ENCODE results near the gene SPRYD7. TPM values are rescaled to one million over a fixed set of nuclear protein-coding genes. Genes with fewer than 3 reads are reported as not detected.

SPRYD7 gene
- total RNA-seq, 1 donor from 2014 or later, result 10.3 TPM

DNA sequence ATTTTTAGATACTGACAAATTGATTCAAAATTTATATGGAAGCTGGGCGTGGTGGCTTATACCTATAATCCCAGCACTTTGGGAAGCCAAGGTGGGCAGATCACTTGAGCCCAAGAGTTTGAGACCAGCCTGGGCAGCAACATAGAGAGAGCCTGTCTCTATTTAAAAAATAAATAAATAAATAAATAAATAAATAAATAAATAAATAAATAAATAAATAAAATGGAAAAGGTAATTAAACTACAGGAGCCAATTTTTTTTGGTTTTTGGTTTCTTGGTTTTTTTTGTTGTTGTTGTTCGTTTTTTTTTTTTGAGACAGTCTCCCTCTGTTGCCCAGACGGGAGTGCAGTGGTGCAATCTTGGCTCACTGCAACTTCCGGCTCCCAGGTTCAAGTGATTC, 31.3 kb upstream of the SPRYD7 start:
- H3K27me3 Mint-ChIP-seq (ENCODE audit: low read depth, unreplicated experiment), result no peaks in the 10 kb centered on the region
- Histone ChIP-seq H3K27ac (ENCODE audit: low read depth, low read length) (no peak overlapping the region), H3K4me2 (ENCODE audit: low read length) (no peak overlapping the region), H3K27me3 (ENCODE audit: insufficient read depth, low read length) (no peaks in the 10 kb centered on the region), H3K4me3 (ENCODE audit: insufficient read depth, low read depth, low read length) (no peak overlapping the region), H3K4me1 (ENCODE audit: insufficient read depth, low read length) (no peaks in the 10 kb centered on the region), H4K20me1 (ENCODE audit: insufficient read depth, low read length) (no peaks in the 10 kb centered on the region), H3K9ac (ENCODE audit: low read length) (no peak overlapping the region), H3K79me2 (ENCODE audit: insufficient read depth, low read length) (no peaks in the 10 kb centered on the region), H2AFZ (ENCODE audit: low read depth, low read length) (no peak overlapping the region), H3K36me3 (ENCODE audit: insufficient read depth, low read length) (no peaks in the 10 kb centered on the region), H3K9me3 (ENCODE audit: insufficient read depth, low read depth, low read length) (peaks cover 3% of the 10 kb centered on the region)
- H3K27ac Mint-ChIP-seq (ENCODE audit: unreplicated experiment), result no peak overlapping the region
- peaks cover 12% of the 10 kb centered on the region for H3K9me3 Mint-ChIP-seq (ENCODE audit: unreplicated experiment)
- peaks cover 4% of the 10 kb centered on the region for H3K36me3 Mint-ChIP-seq (ENCODE audit: low read depth, unreplicated experiment)
- no peak for TF ChIP-seq EZH2 (IDR thresholded peaks at IDR 0.05; ENCODE audit: insufficient read depth, low read length)
- TF ChIP-seq, protein P1, sequence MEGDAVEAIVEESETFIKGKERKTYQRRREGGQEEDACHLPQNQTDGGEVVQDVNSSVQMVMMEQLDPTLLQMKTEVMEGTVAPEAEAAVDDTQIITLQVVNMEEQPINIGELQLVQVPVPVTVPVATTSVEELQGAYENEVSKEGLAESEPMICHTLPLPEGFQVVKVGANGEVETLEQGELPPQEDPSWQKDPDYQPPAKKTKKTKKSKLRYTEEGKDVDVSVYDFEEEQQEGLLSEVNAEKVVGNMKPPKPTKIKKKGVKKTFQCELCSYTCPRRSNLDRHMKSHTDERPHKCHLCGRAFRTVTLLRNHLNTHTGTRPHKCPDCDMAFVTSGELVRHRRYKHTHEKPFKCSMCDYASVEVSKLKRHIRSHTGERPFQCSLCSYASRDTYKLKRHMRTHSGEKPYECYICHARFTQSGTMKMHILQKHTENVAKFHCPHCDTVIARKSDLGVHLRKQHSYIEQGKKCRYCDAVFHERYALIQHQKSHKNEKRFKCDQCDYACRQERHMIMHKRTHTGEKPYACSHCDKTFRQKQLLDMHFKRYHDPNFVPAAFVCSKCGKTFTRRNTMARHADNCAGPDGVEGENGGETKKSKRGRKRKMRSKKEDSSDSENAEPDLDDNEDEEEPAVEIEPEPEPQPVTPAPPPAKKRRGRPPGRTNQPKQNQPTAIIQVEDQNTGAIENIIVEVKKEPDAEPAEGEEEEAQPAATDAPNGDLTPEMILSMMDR (IDR thresholded peaks at IDR 0.05; ENCODE audit: insufficient read depth, low read depth, low read length), result no peak
- FAIRE-seq (no peak), DNase-seq (ENCODE audit: low read depth) (no peak)
- no peaks in the 10 kb centered on the region for H3K4me1 Mint-ChIP-seq (ENCODE audit: low read depth, unreplicated experiment)
- H3K4me3 Mint-ChIP-seq (ENCODE audit: unreplicated experiment), result no peak overlapping the region

GRCh38 chr13:49958321-49958720, 22.2 kb upstream of the SPRYD7 start:
- H3K79me2 ChIP-seq (ENCODE audit: insufficient read depth, low read length), result no peaks in the 10 kb centered on the region
- H3K9me3 Mint-ChIP-seq (ENCODE audit: unreplicated experiment), result peaks cover 5% of the 10 kb centered on the region
- H3K27me3 Mint-ChIP-seq (ENCODE audit: low read depth, unreplicated experiment), result no peaks in the 10 kb centered on the region
- H4K20me1 ChIP-seq (ENCODE audit: insufficient read depth, low read length), result no peaks in the 10 kb centered on the region
- no peaks in the 10 kb centered on the region for H3K36me3 ChIP-seq (ENCODE audit: insufficient read depth, low read length)
- H3K4me2 ChIP-seq (ENCODE audit: low read length), result no peak overlapping the region
- no peaks in the 10 kb centered on the region for H3K4me1 Mint-ChIP-seq (ENCODE audit: low read depth, unreplicated experiment)
- no peak overlapping the region for H3K27ac ChIP-seq (ENCODE audit: low read depth, low read length)
- H3K27ac Mint-ChIP-seq (ENCODE audit: unreplicated experiment), result no peak overlapping the region
- no peak for FAIRE-seq
- no peaks in the 10 kb centered on the region for H3K36me3 Mint-ChIP-seq (ENCODE audit: low read depth, unreplicated experiment)
- no peak overlapping the region for H3K9ac ChIP-seq (ENCODE audit: low read length)
- H3K4me3 ChIP-seq (ENCODE audit: insufficient read depth, low read depth, low read length), result no peak overlapping the region
- H3K4me1 ChIP-seq (ENCODE audit: insufficient read depth, low read length), result no peaks in the 10 kb centered on the region
- H3K27me3 ChIP-seq (ENCODE audit: insufficient read depth, low read length), result no peaks in the 10 kb centered on the region
- H2AFZ ChIP-seq (ENCODE audit: low read depth, low read length), result no peak overlapping the region
- DNase-seq (ENCODE audit: low read depth), result peak; percentile 20
- no peak for TF ChIP-seq EZH2 (IDR thresholded peaks at IDR 0.05; ENCODE audit: insufficient read depth, low read length)
- TF ChIP-seq, protein P1 (IDR thresholded peaks at IDR 0.05; ENCODE audit: insufficient read depth, low read depth, low read length), result no peak
- H3K9me3 ChIP-seq (ENCODE audit: insufficient read depth, low read depth, low read length), result no peaks in the 10 kb centered on the region
- H3K4me3 Mint-ChIP-seq (ENCODE audit: unreplicated experiment), result no peak overlapping the region

DNA sequence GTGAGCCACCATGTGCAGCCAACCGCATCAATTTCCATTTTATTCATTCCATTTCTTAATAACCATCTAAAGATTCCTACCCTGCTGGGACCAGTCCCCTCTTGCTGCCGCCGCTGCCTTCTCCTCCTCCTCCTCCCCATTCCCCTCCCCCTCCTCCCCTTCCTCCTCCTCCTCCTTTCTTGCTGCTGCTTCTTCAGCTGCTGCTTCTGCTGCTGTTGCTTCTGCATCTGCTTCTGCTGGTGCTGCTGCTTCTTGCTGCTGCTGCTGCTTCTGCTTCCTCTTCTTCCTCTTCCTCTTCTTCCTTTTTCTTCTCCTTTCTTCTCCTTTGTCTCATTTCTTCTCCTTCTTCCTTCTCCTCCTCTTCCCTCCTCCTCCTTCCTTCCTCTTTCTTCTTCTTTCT, 20.0 kb upstream of the SPRYD7 start:
- FAIRE-seq, result no peak
- TF ChIP-seq, protein P1 (IDR thresholded peaks at IDR 0.05; ENCODE audit: insufficient read depth, low read depth, low read length), result no peak
- TF ChIP-seq EZH2 (IDR thresholded peaks at IDR 0.05; ENCODE audit: insufficient read depth, low read length), result no peak
- Mint-ChIP-seq H3K4me1 (ENCODE audit: low read depth, unreplicated experiment) (no peaks in the 10 kb centered on the region), H3K9me3 (ENCODE audit: unreplicated experiment) (peaks cover 3% of the 10 kb centered on the region), H3K36me3 (ENCODE audit: low read depth, unreplicated experiment) (no peaks in the 10 kb centered on the region), H3K4me3 (ENCODE audit: unreplicated experiment) (no peak overlapping the region), H3K27ac (ENCODE audit: unreplicated experiment) (no peak overlapping the region), H3K27me3 (ENCODE audit: low read depth, unreplicated experiment) (no peaks in the 10 kb centered on the region)
- Histone ChIP-seq H3K4me1 (ENCODE audit: insufficient read depth, low read length) (no peaks in the 10 kb centered on the region), H4K20me1 (ENCODE audit: insufficient read depth, low read length) (no peaks in the 10 kb centered on the region), H3K36me3 (ENCODE audit: insufficient read depth, low read length) (no peaks in the 10 kb centered on the region), H3K4me2 (ENCODE audit: low read length) (no peak overlapping the region), H3K79me2 (ENCODE audit: insufficient read depth, low read length) (no peaks in the 10 kb centered on the region), H3K27ac (ENCODE audit: low read depth, low read length) (no peak overlapping the region), H3K27me3 (ENCODE audit: insufficient read depth, low read length) (no peaks in the 10 kb centered on the region), H3K9me3 (ENCODE audit: insufficient read depth, low read depth, low read length) (no peaks in the 10 kb centered on the region), H3K9ac (ENCODE audit: low read length) (no peak overlapping the region), H2AFZ (ENCODE audit: low read depth, low read length) (no peak overlapping the region), H3K4me3 (ENCODE audit: insufficient read depth, low read depth, low read length) (no peak overlapping the region)
- DNase-seq (ENCODE audit: low read depth), result no peak

All from astrocyte (in vitro differentiated cells and primary cell).